Epithelial cell of prostate (primary cell): ENCODE results near the gene LGALS13.
A peak's percentile ranks its signal among the peaks of the same experiment; 100 is the strongest.

Experiments
- DNase-seq: peaks from one replicate; pipeline ENCODE4 v3.0.0-alpha.2; 2011; ENCODE audit warnings: low read depth, low spot score
- H3K27ac ChIP-seq: fragments of 450-650 bp; 2 replicates; pipeline ENCODE4 v1.5.1; 2017; ENCODE audit warnings: mild to moderate bottlenecking

The LGALS13 gene

DNA sequence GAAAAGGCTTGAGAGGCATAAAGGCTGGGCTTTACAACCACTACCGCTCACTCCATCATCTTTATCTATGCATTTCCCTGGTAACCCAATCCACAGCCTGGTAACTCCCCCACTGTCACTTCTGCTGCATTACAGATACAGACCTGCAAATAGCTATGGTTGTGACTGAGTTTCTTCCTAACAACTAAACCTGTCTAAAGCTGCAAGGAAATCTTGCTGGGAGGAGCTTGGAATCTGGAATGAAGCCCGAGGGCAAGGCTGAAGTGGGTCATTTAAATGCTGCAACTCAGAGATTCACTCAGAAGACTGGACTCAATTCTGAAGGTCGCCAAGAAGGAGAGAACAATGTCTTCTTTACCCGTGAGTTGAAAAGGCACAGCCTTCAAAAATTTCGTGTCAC is at the start of gene LGALS13:
TSS of gene LGALS13 (plus strand) at position 301 of the 400 bp plus-strand sequence. CDS start at position 346, 45 bp downstream.
- no peak for DNase-seq
- H3K27ac ChIP-seq, result no peak within 1 kb of the TSS

- no peak overlapping the region for H3K27ac ChIP-seq
- DNase-seq, result no peak
Observed at GRCh38 chr19:39553082-39553652, 49.2 kb upstream of the LGALS13 start.

DNA sequence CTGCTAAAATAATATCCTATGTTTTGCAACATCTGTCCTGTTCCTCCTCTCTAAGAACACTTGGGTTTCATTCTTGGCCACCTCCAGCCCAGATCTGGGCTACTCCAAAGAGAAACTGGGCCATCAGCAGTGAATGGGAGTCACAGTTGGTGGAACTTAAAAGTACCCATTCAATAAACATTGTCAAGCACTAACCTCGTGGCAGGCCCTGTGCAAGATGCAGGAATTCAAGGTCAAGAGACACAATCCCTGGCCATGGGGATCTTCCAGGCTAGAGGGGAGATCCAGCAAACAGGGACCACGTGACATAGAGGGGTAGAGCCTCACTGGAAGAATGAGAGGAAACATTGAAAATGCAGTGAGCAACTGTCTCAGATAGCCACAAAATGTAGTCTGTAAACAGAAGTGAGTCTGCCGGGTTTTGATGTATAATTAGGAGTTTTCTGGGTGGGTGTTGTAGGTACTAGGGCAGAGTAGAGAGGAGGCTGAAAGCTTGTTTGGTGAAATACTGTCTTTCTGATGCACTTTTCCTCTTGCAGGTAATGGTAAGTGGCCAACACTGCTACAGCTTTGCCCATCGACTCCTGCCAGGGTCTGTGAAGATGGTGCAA is 47.5 kb upstream of the LGALS13 start:
- no peak overlapping the region for H3K27ac ChIP-seq

GRCh38 chr19:39555883-39556282 is 46.4 kb upstream of the LGALS13 start:
- no peak for DNase-seq
- H3K27ac ChIP-seq, result no peak overlapping the region

More for the DNA sequence above, 47.5 kb upstream of the LGALS13 start:
- no peak for DNase-seq

GRCh38 chr19:39557811-39558623 is 44.3 kb upstream of the LGALS13 start:
- H3K27ac ChIP-seq, result no peak overlapping the region
- no peak for DNase-seq

- DNase-seq, result no peak
- H3K27ac ChIP-seq, result no peak overlapping the region
Observed at GRCh38 chr19:39558624-39559117, 43.7 kb upstream of the LGALS13 start.

GRCh38 chr19:39563408-39563807 is 38.9 kb upstream of the LGALS13 start:
- DNase-seq, result peak; percentile 37
- H3K27ac ChIP-seq, result no peak overlapping the region

- no peak overlapping the region for H3K27ac ChIP-seq
- DNase-seq, result no peak
Observed at GRCh38 chr19:39566064-39566463, 36.3 kb upstream of the LGALS13 start.

- no peak for DNase-seq
- H3K27ac ChIP-seq, result no peak overlapping the region
Observed at GRCh38 chr19:39568604-39569003, 33.7 kb upstream of the LGALS13 start.

GRCh38 chr19:39582442-39582841 is 19.9 kb upstream of the LGALS13 start:
- DNase-seq, result no peak
- H3K27ac ChIP-seq, result no peak overlapping the region

DNA sequence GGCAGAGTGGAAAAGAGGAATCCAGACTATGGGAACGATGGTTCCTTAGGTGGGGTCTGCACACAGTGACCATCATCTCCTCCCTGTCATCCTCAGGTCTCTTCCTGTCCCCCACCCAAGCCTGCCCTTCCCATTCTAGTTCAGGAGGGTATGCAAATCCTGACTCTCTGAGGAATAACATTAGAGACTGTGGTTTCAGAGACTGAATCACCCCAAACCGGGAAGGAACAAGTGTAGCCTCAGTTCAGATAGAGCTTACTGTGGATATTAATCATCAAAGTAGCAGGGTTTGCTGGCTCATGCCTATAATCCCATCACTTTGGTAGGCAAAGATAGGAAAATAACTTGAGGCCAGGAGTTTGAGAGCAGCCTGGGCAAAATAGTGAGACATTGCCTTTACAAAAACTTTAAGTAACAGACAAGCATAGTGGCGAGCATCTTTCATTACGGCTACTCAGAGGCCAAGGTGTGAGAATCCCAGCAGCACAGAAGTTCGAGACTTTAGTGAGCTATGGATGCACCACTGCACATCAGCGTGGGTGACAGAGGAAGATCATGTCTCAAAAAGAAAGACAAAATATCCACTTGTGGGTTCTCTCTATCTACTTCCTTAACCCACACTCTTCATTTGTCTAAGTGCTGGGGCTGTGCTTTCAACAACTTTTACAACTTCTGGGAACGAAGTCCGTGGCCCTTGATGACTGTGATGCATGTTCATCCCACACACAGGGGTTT is 19.3 kb upstream of the LGALS13 start:
- H3K27ac ChIP-seq, result no peak overlapping the region
- no peak for DNase-seq

DNA sequence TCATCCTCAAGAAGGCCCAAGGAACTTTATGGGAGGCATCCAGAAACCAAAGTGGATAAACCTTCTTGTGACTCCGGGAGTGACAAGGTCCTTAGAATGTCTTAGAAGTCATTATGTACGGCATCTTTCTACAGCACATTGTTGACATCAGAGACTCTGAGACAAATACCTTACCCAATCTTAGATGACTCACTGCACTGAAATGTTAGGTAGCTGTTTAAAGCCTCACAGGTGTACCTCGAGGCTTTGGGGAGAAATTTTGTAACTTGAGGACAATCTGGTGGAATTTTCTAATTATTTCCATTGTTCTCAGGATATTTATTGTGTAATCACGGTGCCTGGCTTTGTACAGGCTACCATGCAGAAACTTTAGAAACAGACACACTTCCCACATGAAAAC is 14.8 kb upstream of the LGALS13 start:
- DNase-seq, result no peak
- H3K27ac ChIP-seq, result no peak overlapping the region

- no peak for DNase-seq
Observed at GRCh38 chr19:39588066-39588465, 14.3 kb upstream of the LGALS13 start.

DNA sequence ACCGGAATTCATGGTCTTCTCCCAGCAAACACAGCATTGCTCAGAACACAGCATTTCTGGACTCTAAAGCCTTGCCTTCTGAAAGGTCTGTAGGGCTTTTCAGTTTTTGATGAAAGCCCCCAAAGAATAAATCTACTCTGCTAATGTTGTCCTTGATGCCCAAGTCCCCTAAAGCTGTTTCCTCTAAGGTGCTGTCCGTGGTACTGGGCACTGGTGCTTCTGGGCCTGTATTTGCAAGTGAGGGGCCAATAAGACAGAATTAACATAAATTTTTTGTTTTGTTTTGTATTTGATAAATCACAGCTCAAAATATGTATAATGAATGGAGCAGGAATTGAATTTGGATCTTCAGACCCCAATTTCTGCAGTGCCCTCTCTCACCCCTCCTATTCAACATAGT is 12.1 kb upstream of the LGALS13 start:
- no peak overlapping the region for H3K27ac ChIP-seq
- DNase-seq, result no peak

More at GRCh38 chr19:39588066-39588465, 14.3 kb upstream of the LGALS13 start:
- H3K27ac ChIP-seq, result no peak overlapping the region

- no peak for DNase-seq
- H3K27ac ChIP-seq, result no peak overlapping the region
Observed at GRCh38 chr19:39592381-39592780, 9.9 kb upstream of the LGALS13 start.

DNA sequence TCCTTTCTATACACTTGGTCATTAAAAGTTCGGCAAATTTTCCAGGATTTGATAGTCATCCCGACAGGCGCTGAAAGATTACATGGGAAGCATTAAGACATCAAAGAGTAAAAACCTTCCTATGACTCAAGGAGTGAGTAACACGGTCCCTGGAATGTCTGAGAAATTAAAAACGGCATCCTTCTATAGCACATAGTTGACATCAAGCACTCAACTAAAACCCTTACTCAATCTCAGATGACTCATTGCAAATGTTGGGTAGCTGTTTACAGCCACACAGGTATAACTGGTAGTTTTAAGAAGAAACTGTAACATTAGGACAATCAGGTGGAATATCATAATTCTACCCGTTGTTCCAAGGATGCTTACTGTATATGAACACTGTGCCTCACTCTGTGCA is 6.4 kb upstream of the LGALS13 start:
- no peak for DNase-seq
- no peak overlapping the region for H3K27ac ChIP-seq

DNA sequence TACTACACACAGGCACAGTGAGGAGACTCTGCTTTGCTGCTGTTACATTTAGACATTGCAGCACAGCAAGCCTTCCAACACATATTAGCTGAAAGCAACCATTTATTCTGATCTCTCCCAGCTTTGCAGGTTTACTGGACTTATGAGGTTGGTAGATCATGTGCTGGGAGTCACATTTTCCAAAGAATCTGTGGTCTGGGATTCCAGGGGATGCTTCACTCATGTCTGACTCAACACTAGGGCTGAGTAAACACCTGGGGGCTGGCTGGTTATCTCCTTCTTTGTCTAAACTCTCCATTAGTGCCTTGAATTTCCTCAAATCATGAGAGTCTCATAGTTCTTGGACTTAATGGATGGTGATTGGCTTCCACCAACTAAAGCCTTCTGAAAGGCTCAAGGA is 5.4 kb upstream of the LGALS13 start:
- H3K27ac ChIP-seq, result no peak overlapping the region
- DNase-seq, result no peak

GRCh38 chr19:39599116-39599515 is 3.2 kb upstream of the LGALS13 start:
- no peak overlapping the region for H3K27ac ChIP-seq
- DNase-seq, result no peak

DNA sequence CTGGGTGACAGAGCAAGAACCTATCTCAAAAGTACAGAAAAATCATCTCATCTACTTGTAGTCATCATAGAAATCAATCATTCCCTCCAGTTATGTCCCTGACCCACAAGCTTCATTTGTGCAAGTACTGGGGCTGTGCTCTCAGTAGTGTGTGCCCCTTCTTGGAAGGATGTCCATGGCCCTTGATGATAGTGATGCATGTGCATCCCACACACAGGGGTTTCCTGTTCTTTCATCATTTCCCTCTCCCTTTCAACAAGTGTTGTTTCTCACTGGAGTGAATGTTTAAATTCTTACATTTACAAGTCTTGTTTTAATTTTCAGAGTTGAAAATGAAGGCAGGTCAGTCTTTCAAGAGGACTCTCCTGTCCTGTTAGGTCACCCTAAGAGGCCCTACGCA is 1.5 kb downstream of the LGALS13 start:
- no peak for DNase-seq
- H3K27ac ChIP-seq, result no peak overlapping the region

GRCh38 chr19:39607021-39607420 is 4.7 kb downstream of the LGALS13 start:
- H3K27ac ChIP-seq, result no peak overlapping the region
- DNase-seq, result no peak

DNA sequence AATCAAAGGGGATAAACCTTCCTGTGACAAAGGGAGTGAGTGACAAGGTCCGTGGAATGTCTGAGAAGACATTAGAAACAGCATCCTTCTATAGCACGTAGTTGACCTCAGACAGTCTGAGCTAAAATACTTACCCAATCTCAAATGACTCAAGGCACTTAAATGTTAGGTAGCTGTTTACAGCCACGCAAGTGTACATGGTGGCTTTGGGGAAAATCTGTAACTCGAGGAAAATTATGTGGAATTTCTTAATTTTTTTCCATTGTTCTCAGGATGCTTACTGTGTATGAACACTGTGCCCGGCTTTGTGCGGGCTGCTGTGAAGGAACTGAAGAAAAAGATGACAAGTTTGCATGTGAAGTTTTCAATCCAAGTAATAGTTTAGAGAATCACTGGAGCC is 5.2 kb downstream of the LGALS13 start:
- DNase-seq, result no peak
- H3K27ac ChIP-seq, result no peak overlapping the region
